GM12874 (cell line): Measurements from ENCODE around the gene FAXC.

ENCODE experiments used
- CTCF ChIP-seq: IDR thresholded peaks from 2 replicates; pipeline ENCODE4 v1.5.1; 2011; ENCODE audit warnings: low read depth, mild to moderate bottlenecking, control low read depth, low read length, moderate library complexity; ENCODE audit not compliant: insufficient read depth

FAXC gene

GRCh38 chr6:99349171-99350141, at the start of gene FAXC:
FAXC (minus strand) TSS chr6:99349674; CDS start chr6:99349372, 302 bp downstream.
- TF ChIP-seq CTCF, result no peak

- no peak for TF ChIP-seq CTCF
Observed at GRCh38 chr6:99397287-99397686, 47.8 kb upstream of the FAXC start.

- TF ChIP-seq CTCF, result no peak
Observed at GRCh38 chr6:99393698-99394531, 44.4 kb upstream of the FAXC start, which contains the start of gene COQ3. COQ3 (minus strand) TSS chr6:99394195; CDS start chr6:99394179, 16 bp downstream.

- TF ChIP-seq CTCF, result no peak
Observed at GRCh38 chr6:99393366-99393697, 43.9 kb upstream of the FAXC start.

GRCh38 chr6:99390896-99391295, 41.4 kb upstream of the FAXC start:
- no peak for TF ChIP-seq CTCF

- TF ChIP-seq CTCF, result no peak
Observed at GRCh38 chr6:99384507-99384906, 35.0 kb upstream of the FAXC start.

GRCh38 chr6:99378636-99379035, 29.2 kb upstream of the FAXC start:
- TF ChIP-seq CTCF, result no peak
